OCI-M2 (cell line): ENCODE results near the gene RPS8.
"Not testable (repeated sequence)": the region's sequence is repeated elsewhere in the genome, so short reads cannot be mapped to it uniquely, and the experiment has no call there.

Experiments
- DNase-seq: peaks from one replicate; lab custom pipeline; 2025; ENCODE audit not compliant: unreplicated experiment; lab: John Stamatoyannopoulos, UW

RPS8 gene

GRCh38 chr1:44775078-44775929 is at the start of gene RPS8:
TSS of gene RPS8 (plus strand) at chr1:44775540. CDS start at chr1:44775597, 57 bp downstream.
- DNase-seq, result peak; percentile 71

- DNase-seq, result peak; percentile 95
These were observed 44.4 kb upstream of the RPS8 start, which contains the start of gene RNU5D-1 for GRCh38 chr1:44730741-44731512. TSS of gene RNU5D-1 (minus strand) at chr1:44731170.

- no peak for DNase-seq
These were observed 42.0 kb upstream of the RPS8 start for GRCh38 chr1:44733365-44733764.

GRCh38 chr1:44733784-44734183 is 41.6 kb upstream of the RPS8 start:
- no peak for DNase-seq

GRCh38 chr1:44735992-44736391 is 39.3 kb upstream of the RPS8 start:
- DNase-seq, result no peak

- not testable (repeated sequence) for DNase-seq
These were observed 36.4 kb upstream of the RPS8 start for GRCh38 chr1:44738953-44739306.

- DNase-seq, result peak; percentile 78
These were observed 35.8 kb upstream of the RPS8 start, which contains the start of gene KIF2C for GRCh38 chr1:44739307-44740178. TSS of gene KIF2C (plus strand) at chr1:44739837. CDS start at chr1:44739933, 96 bp downstream.

GRCh38 chr1:44740179-44740617 is 35.1 kb upstream of the RPS8 start:
- no peak for DNase-seq

GRCh38 chr1:44743211-44743610 is 32.1 kb upstream of the RPS8 start:
- no peak for DNase-seq

- DNase-seq, result no peak
These were observed 27.5 kb upstream of the RPS8 start for GRCh38 chr1:44747878-44748277.

GRCh38 chr1:44757420-44757819 is 17.9 kb upstream of the RPS8 start:
- DNase-seq, result no peak

GRCh38 chr1:44759077-44759476 is 16.3 kb upstream of the RPS8 start:
- no peak for DNase-seq

- no peak for DNase-seq
These were observed 14.5 kb upstream of the RPS8 start for GRCh38 chr1:44760876-44761275.

GRCh38 chr1:44766421-44766820 is 8.9 kb upstream of the RPS8 start:
- not testable (repeated sequence) for DNase-seq

- no peak for DNase-seq
These were observed 790 bp downstream of the RPS8 start for GRCh38 chr1:44775930-44776729.

- no peak for DNase-seq
These were observed 1.4 kb downstream of the RPS8 start for GRCh38 chr1:44776730-44777068.

- DNase-seq, result no peak
These were observed 2.2 kb downstream of the RPS8 start for GRCh38 chr1:44777547-44777946.

- DNase-seq, result no peak
These were observed 2.8 kb downstream of the RPS8 start for GRCh38 chr1:44777969-44778635.

- no peak for DNase-seq
These were observed 3.6 kb downstream of the RPS8 start for GRCh38 chr1:44778705-44779576.
